ENCODE results near the gene SCART1.
"Not testable (repeated sequence)": the region's sequence is repeated elsewhere in the genome, so short reads cannot be mapped to it uniquely, and the experiment has no call there.

DNA sequence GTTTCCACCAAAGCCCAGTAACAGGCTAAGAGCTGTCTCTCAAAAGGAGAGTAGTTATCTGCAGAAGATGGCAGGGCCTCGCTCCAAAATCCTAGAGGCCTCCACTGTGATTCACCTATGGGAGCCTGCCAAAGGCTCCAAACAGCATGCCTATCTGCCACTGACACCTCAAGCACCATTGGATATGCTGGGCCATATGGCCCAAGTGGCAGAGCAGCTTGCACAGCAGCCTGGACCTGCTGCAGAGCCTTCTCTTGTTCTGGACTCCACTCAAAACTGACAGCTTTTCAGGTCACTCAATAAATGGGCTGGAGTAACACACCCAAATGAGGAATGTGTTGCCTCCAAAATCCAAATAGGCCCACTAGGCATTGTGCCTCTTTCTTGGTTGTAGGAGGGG is 45.4 kb downstream of the SCART1 start:
- TF ChIP-seq, protein P1, sequence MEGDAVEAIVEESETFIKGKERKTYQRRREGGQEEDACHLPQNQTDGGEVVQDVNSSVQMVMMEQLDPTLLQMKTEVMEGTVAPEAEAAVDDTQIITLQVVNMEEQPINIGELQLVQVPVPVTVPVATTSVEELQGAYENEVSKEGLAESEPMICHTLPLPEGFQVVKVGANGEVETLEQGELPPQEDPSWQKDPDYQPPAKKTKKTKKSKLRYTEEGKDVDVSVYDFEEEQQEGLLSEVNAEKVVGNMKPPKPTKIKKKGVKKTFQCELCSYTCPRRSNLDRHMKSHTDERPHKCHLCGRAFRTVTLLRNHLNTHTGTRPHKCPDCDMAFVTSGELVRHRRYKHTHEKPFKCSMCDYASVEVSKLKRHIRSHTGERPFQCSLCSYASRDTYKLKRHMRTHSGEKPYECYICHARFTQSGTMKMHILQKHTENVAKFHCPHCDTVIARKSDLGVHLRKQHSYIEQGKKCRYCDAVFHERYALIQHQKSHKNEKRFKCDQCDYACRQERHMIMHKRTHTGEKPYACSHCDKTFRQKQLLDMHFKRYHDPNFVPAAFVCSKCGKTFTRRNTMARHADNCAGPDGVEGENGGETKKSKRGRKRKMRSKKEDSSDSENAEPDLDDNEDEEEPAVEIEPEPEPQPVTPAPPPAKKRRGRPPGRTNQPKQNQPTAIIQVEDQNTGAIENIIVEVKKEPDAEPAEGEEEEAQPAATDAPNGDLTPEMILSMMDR (conservative IDR thresholded peaks at IDR 0.05; ENCODE audit: low read depth, low read length) = not testable (repeated sequence)
- not testable (repeated sequence) for TF ChIP-seq POLR2A (IDR thresholded peaks at IDR 0.05; ENCODE audit: low read depth, low read length); BHLHE40 (IDR thresholded peaks at IDR 0.05; ENCODE audit: low read depth, low read length); NFE2L2 (IDR thresholded peaks at IDR 0.05; ENCODE audit: low read depth, low read length); RFX5 (IDR thresholded peaks at IDR 0.05; ENCODE audit: low read depth, low read length); CEBPB (IDR thresholded peaks at IDR 0.05; ENCODE audit: low read depth, low read length); MAZ (IDR thresholded peaks at IDR 0.05; ENCODE audit: borderline replicate concordance, low read depth, low read length); SMC3 (IDR thresholded peaks at IDR 0.05; ENCODE audit: low read depth, low read length); RAD21 (IDR thresholded peaks at IDR 0.05; ENCODE audit: low read length); RCOR1 (IDR thresholded peaks at IDR 0.05; ENCODE audit: insufficient replicate concordance, low read length); MXI1 (IDR thresholded peaks at IDR 0.05; ENCODE audit: borderline replicate concordance, low read depth, low read length)
- TF ChIP-seq, protein P2, sequence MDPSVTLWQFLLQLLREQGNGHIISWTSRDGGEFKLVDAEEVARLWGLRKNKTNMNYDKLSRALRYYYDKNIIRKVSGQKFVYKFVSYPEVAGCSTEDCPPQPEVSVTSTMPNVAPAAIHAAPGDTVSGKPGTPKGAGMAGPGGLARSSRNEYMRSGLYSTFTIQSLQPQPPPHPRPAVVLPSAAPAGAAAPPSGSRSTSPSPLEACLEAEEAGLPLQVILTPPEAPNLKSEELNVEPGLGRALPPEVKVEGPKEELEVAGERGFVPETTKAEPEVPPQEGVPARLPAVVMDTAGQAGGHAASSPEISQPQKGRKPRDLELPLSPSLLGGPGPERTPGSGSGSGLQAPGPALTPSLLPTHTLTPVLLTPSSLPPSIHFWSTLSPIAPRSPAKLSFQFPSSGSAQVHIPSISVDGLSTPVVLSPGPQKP (IDR thresholded peaks at IDR 0.05; ENCODE audit: borderline replicate concordance, low read depth, low read length) = not testable (repeated sequence)
- TF ChIP-seq, protein P3, sequence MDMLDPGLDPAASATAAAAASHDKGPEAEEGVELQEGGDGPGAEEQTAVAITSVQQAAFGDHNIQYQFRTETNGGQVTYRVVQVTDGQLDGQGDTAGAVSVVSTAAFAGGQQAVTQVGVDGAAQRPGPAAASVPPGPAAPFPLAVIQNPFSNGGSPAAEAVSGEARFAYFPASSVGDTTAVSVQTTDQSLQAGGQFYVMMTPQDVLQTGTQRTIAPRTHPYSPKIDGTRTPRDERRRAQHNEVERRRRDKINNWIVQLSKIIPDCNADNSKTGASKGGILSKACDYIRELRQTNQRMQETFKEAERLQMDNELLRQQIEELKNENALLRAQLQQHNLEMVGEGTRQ (IDR thresholded peaks at IDR 0.05; ENCODE audit: low read depth, low read length) = not testable (repeated sequence)
